GM12878 (cell line): ENCODE results near the gene GAS2L2.

Source experiments
- POLR2AphosphoS2 ChIP-seq: IDR thresholded peaks from 2 replicates; pipeline ENCODE4 v1.6.1; 2011; ENCODE audit warnings: low read depth, mild to moderate bottlenecking, low read length, improper control_type of control experiment, moderate library complexity
- RCOR1 ChIP-seq: conservative IDR thresholded peaks from 2 replicates; pipeline ENCODE4 v1.6.1; 2012; ENCODE audit warnings: low read depth, low read length, improper control_type of control experiment

GRCh38 chr17:35765086-35765710 is 12.2 kb upstream of the GAS2L2 start:
- TF ChIP-seq RCOR1 (no peak), POLR2AphosphoS2 (no peak)
